ENCODE results near the gene ANKRD39. TPM values are rescaled to one million over a fixed set of nuclear protein-coding genes. Genes with fewer than 3 reads are reported as not detected.

Gene ANKRD39
- total and polyA plus RNA-seq, 9 of the 15 experiments (the other 6 are each of a cell fraction or from before 2014, with no cell fraction given): 8.2 to 33.1 (median 23.8) TPM

DNA sequence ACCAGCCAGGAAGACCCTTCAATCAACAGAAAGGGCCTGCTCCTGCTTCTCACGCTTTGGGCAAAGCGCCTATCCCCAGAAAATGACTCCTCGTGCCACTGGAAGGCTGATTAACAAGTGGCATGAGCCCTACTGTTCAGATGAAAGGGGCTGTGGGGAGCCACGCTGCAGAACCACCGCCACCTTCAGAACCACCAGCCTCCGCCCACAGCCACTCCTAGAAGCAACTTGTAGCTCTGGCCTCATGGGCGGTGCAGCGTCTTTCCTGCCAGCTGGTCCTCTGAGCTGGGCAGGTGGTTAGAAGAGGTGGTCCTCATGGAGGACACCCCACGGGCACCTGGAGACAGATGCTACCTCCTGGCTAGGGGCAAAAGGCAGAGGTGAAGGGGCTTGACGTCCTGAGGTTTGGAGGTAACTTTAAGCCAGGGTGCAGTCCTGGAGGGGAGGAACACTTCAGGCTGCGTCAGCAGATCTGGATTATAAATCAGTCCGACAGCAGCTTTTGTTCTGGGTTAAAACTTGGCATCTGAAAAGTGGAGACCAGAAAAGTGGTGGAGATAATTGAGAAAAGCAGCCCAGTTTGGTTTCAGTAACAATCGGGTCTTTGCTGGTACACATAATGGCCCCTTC lies 12.9 kb upstream of the ANKRD39 start (continued):
- TF ChIP-seq, protein P1, sequence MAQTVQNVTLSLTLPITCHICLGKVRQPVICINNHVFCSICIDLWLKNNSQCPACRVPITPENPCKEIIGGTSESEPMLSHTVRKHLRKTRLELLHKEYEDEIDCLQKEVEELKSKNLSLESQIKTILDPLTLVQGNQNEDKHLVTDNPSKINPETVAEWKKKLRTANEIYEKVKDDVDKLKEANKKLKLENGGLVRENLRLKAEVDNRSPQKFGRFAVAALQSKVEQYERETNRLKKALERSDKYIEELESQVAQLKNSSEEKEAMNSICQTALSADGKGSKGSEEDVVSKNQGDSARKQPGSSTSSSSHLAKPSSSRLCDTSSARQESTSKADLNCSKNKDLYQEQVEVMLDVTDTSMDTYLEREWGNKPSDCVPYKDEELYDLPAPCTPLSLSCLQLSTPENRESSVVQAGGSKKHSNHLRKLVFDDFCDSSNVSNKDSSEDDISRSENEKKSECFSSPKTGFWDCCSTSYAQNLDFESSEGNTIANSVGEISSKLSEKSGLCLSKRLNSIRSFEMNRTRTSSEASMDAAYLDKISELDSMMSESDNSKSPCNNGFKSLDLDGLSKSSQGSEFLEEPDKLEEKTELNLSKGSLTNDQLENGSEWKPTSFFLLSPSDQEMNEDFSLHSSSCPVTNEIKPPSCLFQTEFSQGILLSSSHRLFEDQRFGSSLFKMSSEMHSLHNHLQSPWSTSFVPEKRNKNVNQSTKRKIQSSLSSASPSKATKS (CRISPR knock-in tag; IDR thresholded peaks at IDR 0.05): no peak
- TF ChIP-seq ELF1 (tag; IDR thresholded peaks at IDR 0.05) (no peak), SOX6 (IDR thresholded peaks at IDR 0.05) (0 out of 2 replicates have a peak, but pooled peaks have one; percentile 39), MAFG (tag; conservative IDR thresholded peaks at IDR 0.05) (peak; percentile 88), DPF2 (IDR thresholded peaks at IDR 0.05) (peak; percentile 45), ATF7 (IDR thresholded peaks at IDR 0.05) (0 out of 2 replicates have a peak, but pooled peaks have one; percentile 27), ZNF589 (CRISPR knock-in tag; IDR thresholded peaks at IDR 0.05; ENCODE audit: low read depth) (no peak), ETV5 (CRISPR knock-in tag; IDR thresholded peaks at IDR 0.05; ENCODE audit: low read depth) (0 out of 2 replicates have a peak, but pooled peaks have one; percentile 38), CREBBP (IDR thresholded peaks at IDR 0.05; ENCODE audit: low read depth, low read length) (no peak), LEF1 (IDR thresholded peaks at IDR 0.05) (no peak), HDGF (IDR thresholded peaks at IDR 0.05) (peak; percentile 51; the same call in 1 of the 2 replicates), ZNF445 (CRISPR knock-in tag; IDR thresholded peaks at IDR 0.05; ENCODE audit: low read depth) (no peak), ZSCAN32 (CRISPR knock-in tag; IDR thresholded peaks at IDR 0.05) (no peak), GABPB2 (CRISPR knock-in tag; conservative IDR thresholded peaks at IDR 0.05) (no peak), ZNF324 (CRISPR knock-in tag; IDR thresholded peaks at IDR 0.05) (no peak), CBX8 (IDR thresholded peaks at IDR 0.05; ENCODE audit: borderline replicate concordance, extremely low read depth, low read depth, low read length, poor library complexity, severe bottlenecking) (no peak), CBFB (CRISPR knock-in tag; IDR thresholded peaks at IDR 0.05) (0 out of 2 replicates have a peak, but pooled peaks have one; percentile 44), ARHGAP35 (IDR thresholded peaks at IDR 0.05; ENCODE audit: partially characterized antibody) (no peak), ZNF175 (CRISPR knock-in tag; IDR thresholded peaks at IDR 0.05; ENCODE audit: low read depth) (no peak)
- TF ChIP-seq, protein P2, sequence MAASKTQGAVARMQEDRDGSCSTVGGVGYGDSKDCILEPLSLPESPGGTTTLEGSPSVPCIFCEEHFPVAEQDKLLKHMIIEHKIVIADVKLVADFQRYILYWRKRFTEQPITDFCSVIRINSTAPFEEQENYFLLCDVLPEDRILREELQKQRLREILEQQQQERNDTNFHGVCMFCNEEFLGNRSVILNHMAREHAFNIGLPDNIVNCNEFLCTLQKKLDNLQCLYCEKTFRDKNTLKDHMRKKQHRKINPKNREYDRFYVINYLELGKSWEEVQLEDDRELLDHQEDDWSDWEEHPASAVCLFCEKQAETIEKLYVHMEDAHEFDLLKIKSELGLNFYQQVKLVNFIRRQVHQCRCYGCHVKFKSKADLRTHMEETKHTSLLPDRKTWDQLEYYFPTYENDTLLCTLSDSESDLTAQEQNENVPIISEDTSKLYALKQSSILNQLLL (CRISPR knock-in tag; IDR thresholded peaks at IDR 0.05; ENCODE audit: borderline replicate concordance): no peak
- TF ChIP-seq, protein P3, sequence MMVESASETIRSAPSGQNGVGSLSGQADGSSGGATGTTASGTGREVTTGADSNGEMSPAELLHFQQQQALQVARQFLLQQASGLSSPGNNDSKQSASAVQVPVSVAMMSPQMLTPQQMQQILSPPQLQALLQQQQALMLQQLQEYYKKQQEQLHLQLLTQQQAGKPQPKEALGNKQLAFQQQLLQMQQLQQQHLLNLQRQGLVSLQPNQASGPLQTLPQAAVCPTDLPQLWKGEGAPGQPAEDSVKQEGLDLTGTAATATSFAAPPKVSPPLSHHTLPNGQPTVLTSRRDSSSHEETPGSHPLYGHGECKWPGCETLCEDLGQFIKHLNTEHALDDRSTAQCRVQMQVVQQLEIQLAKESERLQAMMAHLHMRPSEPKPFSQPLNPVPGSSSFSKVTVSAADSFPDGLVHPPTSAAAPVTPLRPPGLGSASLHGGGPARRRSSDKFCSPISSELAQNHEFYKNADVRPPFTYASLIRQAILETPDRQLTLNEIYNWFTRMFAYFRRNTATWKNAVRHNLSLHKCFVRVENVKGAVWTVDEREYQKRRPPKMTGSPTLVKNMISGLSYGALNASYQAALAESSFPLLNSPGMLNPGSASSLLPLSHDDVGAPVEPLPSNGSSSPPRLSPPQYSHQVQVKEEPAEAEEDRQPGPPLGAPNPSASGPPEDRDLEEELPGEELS (CRISPR knock-in tag; IDR thresholded peaks at IDR 0.05; ENCODE audit: borderline replicate concordance): 0 out of 2 replicates have a peak, but pooled peaks have one; percentile 22
- TF ChIP-seq, protein P4, sequence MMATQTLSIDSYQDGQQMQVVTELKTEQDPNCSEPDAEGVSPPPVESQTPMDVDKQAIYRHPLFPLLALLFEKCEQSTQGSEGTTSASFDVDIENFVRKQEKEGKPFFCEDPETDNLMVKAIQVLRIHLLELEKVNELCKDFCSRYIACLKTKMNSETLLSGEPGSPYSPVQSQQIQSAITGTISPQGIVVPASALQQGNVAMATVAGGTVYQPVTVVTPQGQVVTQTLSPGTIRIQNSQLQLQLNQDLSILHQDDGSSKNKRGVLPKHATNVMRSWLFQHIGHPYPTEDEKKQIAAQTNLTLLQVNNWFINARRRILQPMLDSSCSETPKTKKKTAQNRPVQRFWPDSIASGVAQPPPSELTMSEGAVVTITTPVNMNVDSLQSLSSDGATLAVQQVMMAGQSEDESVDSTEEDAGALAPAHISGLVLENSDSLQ (IDR thresholded peaks at IDR 0.05): peak; percentile 93

Measured in K562 (cell line).